Mesenchymal stem cell (in vitro differentiated cells and primary cell): ENCODE data around the gene SAPCD2.

ENCODE experiments used
- DNase-seq: peaks from one replicate; pipeline ENCODE4 v3.0.0-alpha.2; 2013
- H2AFZ ChIP-seq: one replicate; pipeline ENCODE4 v1.6.1; 2013; ENCODE audit warnings: low read depth, mild to moderate bottlenecking, control low read depth, inconsistent platforms, low read length, moderate library complexity
- H2AK5ac ChIP-seq: 2 replicates; pipeline ENCODE4 v1.6.1; 2013; ENCODE audit warnings: low read length, moderate library complexity, mild to moderate bottlenecking, inconsistent platforms; ENCODE audit not compliant: severe bottlenecking
- H2BK120ac ChIP-seq: one replicate; pipeline ENCODE4 v1.6.1; 2013; ENCODE audit warnings: low read depth, mild to moderate bottlenecking, inconsistent platforms, low read length, moderate library complexity
- H2BK12ac ChIP-seq, 2 experiments: one replicate each; pipeline ENCODE4 v1.6.1; 2013; ENCODE audit warnings: inconsistent platforms in 2 of 2, low read length in 2 of 2, mild to moderate bottlenecking in 2 of 2, moderate library complexity in 2 of 2, control low read depth in 1 of 2
- H2BK15ac ChIP-seq: one replicate; pipeline ENCODE4 v1.6.1; 2013; ENCODE audit warnings: mild to moderate bottlenecking, low read depth, inconsistent platforms; ENCODE audit not compliant: poor library complexity, severe bottlenecking
- H2BK5ac ChIP-seq: 2 replicates; pipeline ENCODE4 v1.6.1; 2013; ENCODE audit warnings: low read depth, mild to moderate bottlenecking, low read length, control low read depth, inconsistent platforms; ENCODE audit not compliant: poor library complexity, severe bottlenecking
- H3K14ac ChIP-seq, 2 experiments: one replicate each; pipeline ENCODE4 v1.6.1; 2013; ENCODE audit warnings: inconsistent platforms in 2 of 2, low read length in 2 of 2, control low read depth in 1 of 2, mild to moderate bottlenecking in 1 of 2, moderate library complexity in 1 of 2
- H3K18ac ChIP-seq, 2 experiments: one replicate each; pipeline ENCODE4 v1.6.1; 2013; ENCODE audit warnings: inconsistent platforms in 2 of 2, low read length in 2 of 2, control low read depth in 1 of 2, low read depth in 1 of 2, mild to moderate bottlenecking in 1 of 2
- H3K23ac ChIP-seq, 2 experiments: one replicate each; pipeline ENCODE4 v1.6.1; 2013; ENCODE audit warnings: inconsistent platforms in 2 of 2, low read length in 2 of 2, mild to moderate bottlenecking in 2 of 2, moderate library complexity in 2 of 2, control low read depth in 1 of 2
- H3K27ac ChIP-seq: 2 replicates; pipeline ENCODE4 v1.5.1; 2013; ENCODE audit warnings: mild to moderate bottlenecking, moderate library complexity, low read length, control low read depth, inconsistent platforms; ENCODE audit not compliant: poor library complexity, severe bottlenecking
- H3K27me3 ChIP-seq, 2 experiments: 2 replicates each; pipeline versions ENCODE4 v1.6.1 to v1.7.0; 2013; ENCODE audit warnings: low read length in 2 of 2, mild to moderate bottlenecking in 2 of 2, moderate library complexity in 2 of 2, control low read depth in 1 of 2, inconsistent platforms in 1 of 2; ENCODE audit not compliant: control insufficient read depth in 1 of 2, insufficient read depth in 1 of 2
- H3K36me3 ChIP-seq, 2 experiments: 2 replicates each; pipeline versions ENCODE4 v1.6.1 to v1.7.0; 2013; ENCODE audit warnings: low read length in 2 of 2, control low read depth in 1 of 2, inconsistent platforms in 1 of 2, low read depth in 1 of 2, mild to moderate bottlenecking in 1 of 2; ENCODE audit not compliant: insufficient read depth in 2 of 2, control insufficient read depth in 1 of 2
- H3K4ac ChIP-seq, 2 experiments: one replicate each; pipeline ENCODE4 v1.6.1; 2013; ENCODE audit warnings: inconsistent platforms in 2 of 2, low read length in 2 of 2, mild to moderate bottlenecking in 2 of 2, moderate library complexity in 2 of 2, control low read depth in 1 of 2, low read depth in 1 of 2
- H3K4me1 ChIP-seq: 2 replicates; pipeline ENCODE4 v1.6.1; 2013; ENCODE audit warnings: low read depth, low read length, control low read depth; ENCODE audit not compliant: control insufficient read depth, insufficient read depth
- H3K4me2 ChIP-seq: 2 replicates; pipeline ENCODE4 v1.6.1; 2013; ENCODE audit warnings: low read length, mild to moderate bottlenecking, inconsistent platforms; ENCODE audit not compliant: poor library complexity, severe bottlenecking
- H3K4me3 ChIP-seq, 2 experiments: 2 replicates each; pipeline versions ENCODE4 v1.5.1 to v1.7.0; 2013; ENCODE audit warnings: low read length in 2 of 2, mild to moderate bottlenecking in 2 of 2, control low read depth in 1 of 2, low read depth in 1 of 2; ENCODE audit not compliant: insufficient read depth in 1 of 2
- H3K79me1 ChIP-seq: replicated peaks from 2 replicates; pipeline ENCODE4 v1.6.1; 2013; ENCODE audit warnings: mild to moderate bottlenecking, control low read depth, low read length, inconsistent platforms; ENCODE audit not compliant: poor library complexity, severe bottlenecking
- H3K9ac ChIP-seq: 2 replicates; pipeline ENCODE4 v1.7.0; 2013; ENCODE audit warnings: mild to moderate bottlenecking, low read length, moderate library complexity
- H3K9me3 ChIP-seq: 2 replicates; pipeline ENCODE4 v1.7.0; 2013; ENCODE audit warnings: mild to moderate bottlenecking, low read length; ENCODE audit not compliant: control insufficient read depth
- H4K8ac ChIP-seq: one replicate; pipeline ENCODE4 v1.6.1; 2013; ENCODE audit warnings: inconsistent platforms, mild to moderate bottlenecking, low read length, moderate library complexity
- H4K91ac ChIP-seq: one replicate; pipeline ENCODE4 v1.6.1; 2013; ENCODE audit warnings: mild to moderate bottlenecking, low read length, inconsistent platforms
- WGBS: methylation state at CpG from one replicate; pipeline ENCODE4 v1.1.7; 2013; ENCODE audit warnings: mixed read lengths; 5-methylcytosine and 5-hydroxymethylcytosine counted together

The SAPCD2 gene

DNA sequence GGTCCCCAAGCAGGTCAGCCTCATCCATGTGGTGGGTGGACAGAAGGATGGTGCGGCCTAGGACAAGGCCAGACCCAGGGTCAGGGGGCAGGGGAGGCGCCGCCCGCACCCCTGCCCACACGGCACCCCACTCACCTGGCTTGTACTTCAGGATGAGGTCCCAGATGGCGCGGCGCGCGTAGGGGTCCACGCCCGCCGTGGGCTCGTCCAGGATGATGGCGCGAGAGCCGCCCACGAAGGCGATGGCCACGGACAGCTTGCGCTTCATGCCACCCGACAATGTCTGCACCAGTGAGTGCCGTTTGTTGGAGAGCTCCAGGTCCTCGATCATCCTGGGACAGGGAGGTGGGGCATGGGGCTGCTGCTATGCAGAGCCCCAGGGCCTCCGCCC, 54.8 kb downstream of the SAPCD2 start:
- Histone ChIP-seq H2BK120ac (no peak overlapping the region), H4K8ac (no peak overlapping the region), H3K4me1 (peaks cover 7% of the 10 kb centered on the region), H3K27me3 (no peaks in the 10 kb centered on the region), H2BK12ac (no peak overlapping the region), H3K14ac (no peak overlapping the region), H3K18ac (no peak overlapping the region), H3K27ac (no peak overlapping the region), H2BK15ac (no peak overlapping the region), H4K91ac (no peak overlapping the region), H2AK5ac (no peak overlapping the region), H3K9me3 (no peaks in the 10 kb centered on the region), H2BK5ac (no peak overlapping the region), H2AFZ (no peak overlapping the region), H3K4ac (no peak overlapping the region), H3K23ac (no peak overlapping the region), H3K4me3 (no peak overlapping the region), H3K4me2 (no peak overlapping the region), H3K36me3 (peaks cover 21 to 86% of the 10 kb centered on the region in 2 experiments), H3K79me1 (no peaks in the 10 kb centered on the region), H3K9ac (no peak overlapping the region)
- no peak for DNase-seq
- WGBS, result 98% methylated on average over 23 of the region's 25 CpGs

DNA sequence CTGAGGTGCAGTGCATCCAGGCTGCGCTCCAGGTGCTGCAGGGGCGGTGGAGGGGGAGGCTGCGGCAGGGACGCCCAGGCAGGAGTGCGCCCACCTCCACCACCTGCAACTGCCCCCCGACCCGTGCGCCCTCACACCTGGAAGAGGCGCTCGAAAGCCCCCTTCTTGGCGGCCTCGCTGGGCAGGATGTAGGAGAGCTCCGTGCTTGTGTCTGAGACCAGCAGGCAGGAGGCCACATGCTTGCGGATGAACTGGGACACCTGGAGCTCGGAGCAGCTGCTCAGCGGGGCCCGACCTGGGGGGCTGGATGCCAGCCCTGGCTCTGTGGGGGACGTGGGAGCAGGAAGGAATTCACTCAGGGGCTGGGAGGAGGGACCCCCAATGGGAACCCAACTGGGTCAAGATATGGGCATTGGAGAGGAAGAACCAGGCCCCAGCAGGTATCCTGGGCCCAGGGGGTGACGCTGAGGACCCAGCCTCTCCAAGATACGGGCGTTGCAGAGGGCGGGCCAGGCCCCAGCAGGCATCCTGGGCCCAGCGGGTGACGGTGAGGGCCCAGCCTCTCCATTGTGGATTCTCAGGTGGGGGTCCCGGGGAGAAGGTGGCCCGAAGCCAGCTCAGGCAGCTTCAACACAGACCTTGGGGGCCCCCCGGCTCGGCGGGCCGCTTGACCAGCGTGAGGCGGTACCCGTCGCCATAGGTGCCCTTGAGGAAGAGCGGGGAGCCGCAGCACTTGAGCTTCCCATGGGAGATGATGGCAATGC, 55.4 kb downstream of the SAPCD2 start:
- no peaks in the 10 kb centered on the region for H3K79me1 ChIP-seq
- H3K36me3 ChIP-seq, result peaks cover 21 to 83% of the 10 kb centered on the region in 2 experiments
- H3K9ac ChIP-seq, result no peak overlapping the region
- H3K4me1 ChIP-seq, result peaks cover 7% of the 10 kb centered on the region
- H3K14ac ChIP-seq, result no peak overlapping the region
- no peak overlapping the region for H3K4ac ChIP-seq
- no peak overlapping the region for H2BK12ac ChIP-seq
- H2AFZ ChIP-seq, result no peak overlapping the region
- no peak overlapping the region for H2BK120ac ChIP-seq
- H3K18ac ChIP-seq, result no peak overlapping the region
- no peak overlapping the region for H2BK5ac ChIP-seq
- no peak for DNase-seq
- no peak overlapping the region for H2AK5ac ChIP-seq
- H3K9me3 ChIP-seq, result no peaks in the 10 kb centered on the region
- no peak overlapping the region for H4K8ac ChIP-seq
- H3K27me3 ChIP-seq, result no peaks in the 10 kb centered on the region
- H2BK15ac ChIP-seq, result no peak overlapping the region
- H3K27ac ChIP-seq, result no peak overlapping the region
- peak overlapping the region in 1 of 2 experiments; percentile 5 for H3K4me3 ChIP-seq
- H4K91ac ChIP-seq, result no peak overlapping the region
- H3K4me2 ChIP-seq, result no peak overlapping the region
- no peak overlapping the region for H3K23ac ChIP-seq
- WGBS, result 96% methylated on average over 36 of the region's 36 CpGs

- Histone ChIP-seq H4K8ac (no peak overlapping the region), H3K4me1 (peaks cover 7% of the 10 kb centered on the region)
Measured at GRCh38 chr9:137014166-137014565, 56.2 kb downstream of the SAPCD2 start.

DNA sequence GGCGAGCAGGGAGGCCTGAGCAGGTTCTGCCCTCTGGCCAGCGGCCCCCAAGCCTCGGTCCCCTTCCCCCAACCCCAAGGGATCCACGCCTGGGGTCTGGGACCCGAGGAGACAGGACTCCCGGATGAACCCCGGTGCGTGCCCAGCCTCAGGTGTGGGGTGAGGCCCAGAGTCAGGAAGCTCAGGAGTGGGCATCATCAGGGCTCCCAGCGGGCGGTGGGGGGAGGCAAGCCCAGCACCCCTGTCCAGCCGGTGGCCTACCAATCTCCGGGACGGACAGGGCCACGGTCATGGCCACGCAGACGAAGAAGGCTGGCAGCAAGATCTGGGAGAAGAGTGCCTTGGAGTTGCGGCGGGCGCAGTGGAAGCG, 56.8 kb downstream of the SAPCD2 start:
- Histone ChIP-seq H3K18ac (no peak overlapping the region), H2AFZ (no peak overlapping the region), H3K36me3 (peaks cover 21 to 86% of the 10 kb centered on the region in 2 experiments), H3K23ac (no peak overlapping the region), H3K4me3 (no peak overlapping the region), H2BK5ac (no peak overlapping the region), H2BK15ac (no peak overlapping the region), H2BK12ac (no peak overlapping the region), H3K9ac (no peak overlapping the region), H3K4me1 (peaks cover 11% of the 10 kb centered on the region), H3K9me3 (no peaks in the 10 kb centered on the region), H3K27me3 (no peaks in the 10 kb centered on the region), H2BK120ac (no peak overlapping the region), H3K27ac (no peak overlapping the region), H3K14ac (no peak overlapping the region), H4K91ac (no peak overlapping the region), H3K4ac (no peak overlapping the region), H2AK5ac (no peak overlapping the region), H3K4me2 (no peak overlapping the region), H4K8ac (no peak overlapping the region), H3K79me1 (no peaks in the 10 kb centered on the region)
- WGBS, result 92% methylated on average over 20 of the region's 20 CpGs
- no peak for DNase-seq

More at GRCh38 chr9:137014166-137014565, 56.2 kb downstream of the SAPCD2 start:
- Histone ChIP-seq H3K9me3 (no peaks in the 10 kb centered on the region), H2BK5ac (no peak overlapping the region), H3K4ac (no peak overlapping the region), H3K79me1 (no peaks in the 10 kb centered on the region), H3K14ac (no peak overlapping the region), H3K36me3 (peaks cover 21 to 90% of the 10 kb centered on the region in 2 experiments), H3K23ac (no peak overlapping the region), H2BK12ac (no peak overlapping the region), H4K91ac (no peak overlapping the region), H3K27ac (no peak overlapping the region), H3K4me2 (no peak overlapping the region), H3K4me3 (no peak overlapping the region), H2BK120ac (no peak overlapping the region), H3K9ac (no peak overlapping the region), H3K18ac (no peak overlapping the region), H2AK5ac (no peak overlapping the region), H2BK15ac (no peak overlapping the region), H3K27me3 (no peaks in the 10 kb centered on the region), H2AFZ (no peak overlapping the region)
- WGBS, result 91% methylated on average over 23 of the region's 23 CpGs
- DNase-seq, result no peak
